ENCODE measurements around the gene CRYBA2. TPM values are rescaled to one million over a fixed set of nuclear protein-coding genes. Genes with fewer than 3 reads are reported as not detected.

CRYBA2 gene
- total RNA-seq, 1 experiment from 2014 or later, result not detected

- H3K27ac ChIP-seq, result no peak overlapping the region
- peaks cover 79% of the 10 kb centered on the region for H3K27me3 ChIP-seq (replicated peaks)
- H3K4me3 ChIP-seq, result no peak overlapping the region
- no peak for DNase-seq (ENCODE audit: low read depth in 1 of 2, low spot score in 2 of 2)
- H3K4me1 ChIP-seq (replicated peaks), result peaks cover 9% of the 10 kb centered on the region
- H3K36me3 ChIP-seq, result no peaks in the 10 kb centered on the region
- no peaks in the 10 kb centered on the region; the same call in 1 of the 2 replicates for H3K9me3 ChIP-seq (replicated peaks)
Measured at GRCh38 chr2:218999021-218999880, 6.0 kb upstream of the CRYBA2 start.

GRCh38 chr2:218998414-218999002, 5.3 kb upstream of the CRYBA2 start:
- DNase-seq (ENCODE audit: low read depth in 1 of 2, low spot score in 2 of 2), result no peak
- H3K27ac ChIP-seq, result no peak overlapping the region
- no peak overlapping the region for H3K4me3 ChIP-seq
- peaks cover 79% of the 10 kb centered on the region for H3K27me3 ChIP-seq (replicated peaks)
- no peaks in the 10 kb centered on the region; the same call in 1 of the 2 replicates for H3K9me3 ChIP-seq (replicated peaks)
- H3K4me1 ChIP-seq (replicated peaks), result peaks cover 16% of the 10 kb centered on the region
- no peaks in the 10 kb centered on the region for H3K36me3 ChIP-seq

GRCh38 chr2:218997731-218998130, 4.5 kb upstream of the CRYBA2 start:
- Histone ChIP-seq H3K27ac (no peak overlapping the region), H3K27me3 (replicated peaks) (peaks cover 79% of the 10 kb centered on the region)
- DNase-seq (ENCODE audit: low read depth in 1 of 2, low spot score in 2 of 2), result no peak

GRCh38 chr2:218996937-218997336, 3.7 kb upstream of the CRYBA2 start:
- no peak overlapping the region for H3K27ac ChIP-seq
- no peak for DNase-seq (ENCODE audit: low read depth in 1 of 2, low spot score in 2 of 2)
- no peaks in the 10 kb centered on the region; the same call in 1 of the 2 replicates for H3K9me3 ChIP-seq (replicated peaks)
- H3K27me3 ChIP-seq (replicated peaks), result peaks cover 79% of the 10 kb centered on the region
- H3K4me3 ChIP-seq, result no peak overlapping the region
- H3K36me3 ChIP-seq, result no peaks in the 10 kb centered on the region
- H3K4me1 ChIP-seq (replicated peaks), result peaks cover 19% of the 10 kb centered on the region

More at GRCh38 chr2:218997731-218998130, 4.5 kb upstream of the CRYBA2 start:
- H3K9me3 ChIP-seq (replicated peaks), result no peaks in the 10 kb centered on the region; the same call in 1 of the 2 replicates
- H3K4me3 ChIP-seq, result no peak overlapping the region
- no peaks in the 10 kb centered on the region for H3K36me3 ChIP-seq
- peaks cover 19% of the 10 kb centered on the region for H3K4me1 ChIP-seq (replicated peaks)

GRCh38 chr2:218995972-218996711, 2.9 kb upstream of the CRYBA2 start:
- Histone ChIP-seq H3K9me3 (replicated peaks) (no peaks in the 10 kb centered on the region; the same call in 1 of the 2 replicates), H3K27me3 (replicated peaks) (peaks cover 79% of the 10 kb centered on the region), H3K4me1 (replicated peaks) (peaks cover 19% of the 10 kb centered on the region), H3K27ac (no peak overlapping the region), H3K4me3 (no peak overlapping the region), H3K36me3 (no peaks in the 10 kb centered on the region)
- DNase-seq (ENCODE audit: low read depth in 1 of 2, low spot score in 2 of 2), result peak; percentile 71 to 84

GRCh38 chr2:218995561-218995960, 2.3 kb upstream of the CRYBA2 start:
- H3K4me3 ChIP-seq, result no peak overlapping the region
- no peak overlapping the region for H3K27ac ChIP-seq
- peaks cover 79% of the 10 kb centered on the region for H3K27me3 ChIP-seq (replicated peaks)
- H3K9me3 ChIP-seq (replicated peaks), result no peaks in the 10 kb centered on the region; the same call in 1 of the 2 replicates
- DNase-seq (ENCODE audit: low read depth in 1 of 2, low spot score in 2 of 2), result no peak
- no peaks in the 10 kb centered on the region for H3K36me3 ChIP-seq
- peaks cover 19% of the 10 kb centered on the region for H3K4me1 ChIP-seq (replicated peaks)

- no peak overlapping the region for H3K27ac ChIP-seq
- DNase-seq (ENCODE audit: low read depth in 1 of 2, low spot score in 2 of 2), result no peak
- H3K9me3 ChIP-seq (replicated peaks), result no peaks in the 10 kb centered on the region; the same call in 1 of the 2 replicates
- peaks cover 19% of the 10 kb centered on the region for H3K4me1 ChIP-seq (replicated peaks)
- H3K4me3 ChIP-seq, result no peak overlapping the region
- H3K36me3 ChIP-seq, result no peaks in the 10 kb centered on the region
- H3K27me3 ChIP-seq (replicated peaks), result peaks cover 82% of the 10 kb centered on the region
Measured at GRCh38 chr2:218992703-218993344, 398 bp downstream of the CRYBA2 start.

- DNase-seq (ENCODE audit: low read depth in 1 of 2, low spot score in 2 of 2), result no peak
- peaks cover 19% of the 10 kb centered on the region for H3K4me1 ChIP-seq (replicated peaks)
- no peak overlapping the region for H3K27ac ChIP-seq
- no peaks in the 10 kb centered on the region; the same call in 1 of the 2 replicates for H3K9me3 ChIP-seq (replicated peaks)
- H3K27me3 ChIP-seq (replicated peaks), result peaks cover 89% of the 10 kb centered on the region
- no peaks in the 10 kb centered on the region for H3K36me3 ChIP-seq
- H3K4me3 ChIP-seq, result no peak overlapping the region
Measured at GRCh38 chr2:218992196-218992595, 1.0 kb downstream of the CRYBA2 start.

- H3K27me3 ChIP-seq (replicated peaks), result peaks cover 93% of the 10 kb centered on the region
- no peak for DNase-seq (ENCODE audit: low read depth in 1 of 2, low spot score in 2 of 2)
- H3K27ac ChIP-seq, result no peak overlapping the region
- H3K4me3 ChIP-seq, result no peak overlapping the region
- peaks cover 19% of the 10 kb centered on the region for H3K4me1 ChIP-seq (replicated peaks)
- H3K36me3 ChIP-seq, result no peaks in the 10 kb centered on the region
- no peaks in the 10 kb centered on the region; the same call in 1 of the 2 replicates for H3K9me3 ChIP-seq (replicated peaks)
Measured at GRCh38 chr2:218991674-218992168, 1.5 kb downstream of the CRYBA2 start.

- no peak overlapping the region for H3K27ac ChIP-seq
- no peaks in the 10 kb centered on the region; the same call in 1 of the 2 replicates for H3K9me3 ChIP-seq (replicated peaks)
- peaks cover 95% of the 10 kb centered on the region for H3K27me3 ChIP-seq (replicated peaks)
- H3K36me3 ChIP-seq, result no peaks in the 10 kb centered on the region
- H3K4me3 ChIP-seq, result no peak overlapping the region
- H3K4me1 ChIP-seq (replicated peaks), result peaks cover 15% of the 10 kb centered on the region
- DNase-seq (ENCODE audit: low read depth in 1 of 2, low spot score in 2 of 2), result no peak
Measured at GRCh38 chr2:218990612-218991011, 2.6 kb downstream of the CRYBA2 start.

- Histone ChIP-seq H3K27me3 (replicated peaks) (peaks cover 93% of the 10 kb centered on the region), H3K27ac (no peak overlapping the region), H3K4me3 (no peak overlapping the region), H3K9me3 (replicated peaks) (no peaks in the 10 kb centered on the region; the same call in 1 of the 2 replicates), H3K4me1 (replicated peaks) (peaks cover 15% of the 10 kb centered on the region), H3K36me3 (no peaks in the 10 kb centered on the region)
- DNase-seq (ENCODE audit: low read depth in 1 of 2, low spot score in 2 of 2), result no peak
Measured at GRCh38 chr2:218990052-218990451, 3.2 kb downstream of the CRYBA2 start.

GRCh38 chr2:218988650-218989049, 4.6 kb downstream of the CRYBA2 start:
- Histone ChIP-seq H3K36me3 (no peaks in the 10 kb centered on the region), H3K27ac (no peak overlapping the region), H3K4me3 (no peak overlapping the region), H3K9me3 (replicated peaks) (no peaks in the 10 kb centered on the region), H3K4me1 (replicated peaks) (peaks cover 9% of the 10 kb centered on the region), H3K27me3 (replicated peaks) (peaks cover 93% of the 10 kb centered on the region)
- DNase-seq (ENCODE audit: low read depth in 1 of 2, low spot score in 2 of 2), result no peak

- Histone ChIP-seq H3K36me3 (no peaks in the 10 kb centered on the region), H3K4me1 (replicated peaks) (peaks cover 4% of the 10 kb centered on the region), H3K4me3 (no peak overlapping the region), H3K27me3 (replicated peaks) (peaks cover 93% of the 10 kb centered on the region), H3K9me3 (replicated peaks) (no peaks in the 10 kb centered on the region), H3K27ac (no peak overlapping the region)
- no peak for DNase-seq (ENCODE audit: low read depth in 1 of 2, low spot score in 2 of 2)
Measured at GRCh38 chr2:218988164-218988563, 5.1 kb downstream of the CRYBA2 start.
